ENCODE measurements around the gene TMEM125. TPM values are rescaled to one million over a fixed set of nuclear protein-coding genes. Genes with fewer than 3 reads are reported as not detected.

The TMEM125 gene
- total and polyA plus RNA-seq, 7 donors, result not detected

GRCh38 chr1:43296207-43296606 is 26.4 kb downstream of the TMEM125 start:
- WGBS, 3 donors, result 47 to 53% (median 51%) methylated on average over 1 of the region's 1 CpG
- Histone ChIP-seq H3K36me3 (ENCODE audit: insufficient read depth in 1 of 2, low read depth in 1 of 2) (no peaks in the 10 kb centered on the region), H3K4me1 (peaks cover 12% of the 10 kb centered on the region), H3K4me3 (no peak overlapping the region), H3K9me3 (no peaks in the 10 kb centered on the region), H3K27me3 (ENCODE audit: insufficient read depth in 3 of 3, low read length in 2 of 3) (no peaks in the 10 kb centered on the region), H3K27ac (no peak overlapping the region)
- intact Hi-C loops (cut with DNase I), result no loop called here
- no peak for DNase-seq
- ATAC-seq, result no peak
- no peak for TF ChIP-seq CTCF (IDR thresholded peaks at IDR 0.05)

DNA sequence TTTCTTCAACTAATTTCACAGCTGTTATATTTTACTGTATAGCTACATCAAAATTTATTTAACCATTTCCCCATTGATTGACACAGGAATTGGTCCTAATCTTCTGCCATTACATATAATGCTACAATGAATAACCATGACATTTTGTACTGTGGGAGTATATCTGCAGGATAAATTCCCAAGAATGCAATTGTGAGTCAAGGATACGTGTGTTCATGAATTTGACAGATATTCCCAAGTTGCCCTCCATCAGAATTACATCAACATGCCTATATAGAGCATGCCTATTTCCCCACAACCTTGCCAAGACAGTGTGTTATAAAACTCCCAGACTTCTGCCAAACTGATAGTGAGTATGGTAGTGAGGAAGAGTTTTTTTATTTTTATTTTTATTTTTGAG is 28.3 kb downstream of the TMEM125 start:
- WGBS, 3 donors, result 76 to 91% (median 86%) methylated on average over 1 of the region's 1 CpG
- no peak for TF ChIP-seq CTCF (IDR thresholded peaks at IDR 0.05)
- H3K4me1 ChIP-seq, result peaks cover 12% of the 10 kb centered on the region
- DNase-seq, result no peak
- H3K4me3 ChIP-seq, result no peak overlapping the region
- no peak overlapping the region for H3K27ac ChIP-seq
- H3K9me3 ChIP-seq, result no peaks in the 10 kb centered on the region
- H3K36me3 ChIP-seq (ENCODE audit: insufficient read depth in 1 of 2, low read depth in 1 of 2), result no peaks in the 10 kb centered on the region
- intact Hi-C loops (cut with DNase I), result no loop called here
- no peaks in the 10 kb centered on the region for H3K27me3 ChIP-seq (ENCODE audit: insufficient read depth in 3 of 3, low read length in 2 of 3)
- no peak for ATAC-seq

- H3K4me3 ChIP-seq, result no peak overlapping the region
- H3K9me3 ChIP-seq, result no peaks in the 10 kb centered on the region
- peaks cover 12% of the 10 kb centered on the region for H3K4me1 ChIP-seq
- H3K36me3 ChIP-seq (ENCODE audit: insufficient read depth in 1 of 2, low read depth in 1 of 2), result no peaks in the 10 kb centered on the region
- no peak for TF ChIP-seq CTCF (IDR thresholded peaks at IDR 0.05)
- no peaks in the 10 kb centered on the region for H3K27me3 ChIP-seq (ENCODE audit: insufficient read depth in 3 of 3, low read length in 2 of 3)
- DNase-seq (no peak), ATAC-seq (no peak)
- intact Hi-C loops (cut with DNase I), result no loop called here
- peak overlapping the region; percentile 50 for H3K27ac ChIP-seq
These were observed 29.3 kb downstream of the TMEM125 start for GRCh38 chr1:43299101-43299500.

DNA sequence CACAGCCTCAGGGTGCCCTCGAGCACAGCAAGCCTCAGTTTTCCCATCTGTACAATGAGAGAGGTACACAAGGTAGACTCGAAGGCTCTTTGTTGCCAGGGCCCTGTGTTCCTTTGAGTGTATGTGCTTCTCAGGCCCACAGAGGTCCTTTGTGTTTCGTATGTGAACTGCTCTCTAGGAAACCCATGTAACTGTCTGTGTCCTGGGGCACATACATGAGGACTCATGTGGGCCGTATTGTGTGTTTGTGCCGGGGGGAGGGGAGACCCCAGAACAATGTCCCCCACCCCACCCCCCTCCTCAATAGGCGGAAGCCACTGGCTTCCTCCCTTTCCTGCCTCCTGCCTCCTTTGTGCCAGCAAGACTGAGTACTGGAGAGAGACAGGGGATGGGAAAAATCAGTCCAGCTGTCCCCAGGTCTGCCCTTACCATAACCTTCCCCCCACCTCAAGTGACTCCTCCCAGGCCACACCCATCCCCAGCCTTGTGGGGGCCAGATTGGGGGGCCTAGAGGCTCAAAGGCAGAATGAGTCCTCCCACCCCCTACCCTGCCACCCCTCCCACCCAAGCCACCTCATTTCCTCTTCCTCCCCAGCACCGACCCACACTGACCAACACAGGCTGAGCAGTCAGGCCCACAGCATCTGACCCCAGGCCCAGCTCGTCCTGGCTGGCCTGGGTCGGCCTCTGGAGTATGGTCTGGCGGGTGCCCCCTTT is 30.8 kb downstream of the TMEM125 start, which contains the start of gene TIE1:
TIE1 (plus strand) TSS at position 605 of the 717 bp plus-strand sequence; CDS start at position 695, 90 bp downstream.
- intact Hi-C loops (cut with DNase I), result loop anchor here in 1 of 2 donors (5.0 kb wide), 1 partner anchor 63 kb away; no protein-coding TSS in a partner anchor
- TF ChIP-seq CTCF (IDR thresholded peaks at IDR 0.05), result no peak
- peak; percentile 21 to 62 (median 52) for ATAC-seq
- Histone ChIP-seq H3K36me3 (ENCODE audit: insufficient read depth in 1 of 2, low read depth in 1 of 2) (no peaks in the 10 kb centered on the region), H3K4me3 (peak within 1 kb of the TSS; percentile 54), H3K27ac (peak within 1 kb of the TSS; percentile 53), H3K9me3 (no peaks in the 10 kb centered on the region), H3K27me3 (ENCODE audit: insufficient read depth in 3 of 3, low read length in 2 of 3) (no peaks in the 10 kb centered on the region), H3K4me1 (peaks cover 12% of the 10 kb centered on the region)
- DNase-seq, result peak in 1 of 2 donors; percentile 31
- WGBS, 3 donors, result 66 to 78% (median 75%) methylated on average over 10 of the region's 10 CpGs
